ENCODE results near the gene SLC38A10. TPM values are rescaled to one million over a fixed set of nuclear protein-coding genes. Genes with fewer than 3 reads are reported as not detected.

The SLC38A10 gene
- total and polyA plus RNA-seq, 12 donors: 17.6 to 190 (median 102) TPM

- intact Hi-C loops (cut with DNase I): no loop called here
- no peak for DNase-seq
- peaks cover 0 to 67% of the 10 kb centered on the region in 2 donors for H3K36me3 ChIP-seq (replicated peaks in 1 of 2)
- TF ChIP-seq CTCF (IDR thresholded peaks at IDR 0.05) (no peak), POLR2A (IDR thresholded peaks at IDR 0.05) (no peak)
- no peak overlapping the region for H3K27ac ChIP-seq
- WGBS, 4 donors: 91 to 97% (median 93%) methylated on average over 4 to 8 of the region's 8 CpGs
- no peaks in the 10 kb centered on the region for H3K4me1 ChIP-seq (replicated peaks in 1 of 2)
- H3K9me3 ChIP-seq (replicated peaks in 1 of 3): no peaks in the 10 kb centered on the region
- no peak overlapping the region for H3K4me3 ChIP-seq
- H3K27me3 ChIP-seq: no peaks in the 10 kb centered on the region
Measured at GRCh38 chr17:81278831-81279230, 16.3 kb downstream of the SLC38A10 start.

- peak overlapping the region in 1 of 5 donors; percentile 1 for H3K27ac ChIP-seq
- no peaks in the 10 kb centered on the region for H3K27me3 ChIP-seq
- H3K36me3 ChIP-seq (replicated peaks in 1 of 2): peaks cover 0 to 69% of the 10 kb centered on the region in 2 donors
- no peak overlapping the region for H3K4me3 ChIP-seq
- intact Hi-C loops (cut with DNase I): no loop called here
- no peaks in the 10 kb centered on the region for H3K4me1 ChIP-seq (replicated peaks in 1 of 2)
- 77 to 93% (median 88%) methylated on average over 17 to 20 of the region's 20 CpGs for WGBS, 4 donors
- DNase-seq: no peak
- no peaks in the 10 kb centered on the region for H3K9me3 ChIP-seq (replicated peaks in 1 of 3)
- TF ChIP-seq CTCF (IDR thresholded peaks at IDR 0.05) (no peak), POLR2A (IDR thresholded peaks at IDR 0.05) (no peak)
Measured at GRCh38 chr17:81277946-81278693, 17.0 kb downstream of the SLC38A10 start.

GRCh38 chr17:81277421-81277820 is 17.7 kb downstream of the SLC38A10 start:
- no peak for TF ChIP-seq CTCF (IDR thresholded peaks at IDR 0.05)
- no peak for TF ChIP-seq POLR2A (IDR thresholded peaks at IDR 0.05)
- Histone ChIP-seq H3K4me3 (no peak overlapping the region), H3K9me3 (replicated peaks in 1 of 3) (no peaks in the 10 kb centered on the region), H3K36me3 (replicated peaks in 1 of 2) (peaks cover 0 to 64% of the 10 kb centered on the region in 2 donors), H3K27me3 (no peaks in the 10 kb centered on the region), H3K4me1 (replicated peaks in 1 of 2) (no peaks in the 10 kb centered on the region), H3K27ac (peak overlapping the region in 1 of 5 donors; percentile 1)
- intact Hi-C loops (cut with DNase I): no loop called here
- WGBS, 4 donors: 65 to 92% (median 78%) methylated on average over 13 to 18 of the region's 18 CpGs
- DNase-seq: peak in 1 of 7 donors; percentile 79

- no peak for DNase-seq
- peaks cover 0 to 61% of the 10 kb centered on the region in 2 donors for H3K36me3 ChIP-seq (replicated peaks in 1 of 2)
- TF ChIP-seq CTCF (IDR thresholded peaks at IDR 0.05) (no peak), POLR2A (IDR thresholded peaks at IDR 0.05) (no peak)
- no peak overlapping the region for H3K27ac ChIP-seq
- no peak overlapping the region for H3K4me3 ChIP-seq
- WGBS, 4 donors: 60 to 95% (median 87%) methylated on average over 1 to 11 of the region's 11 CpGs
- no peaks in the 10 kb centered on the region for H3K27me3 ChIP-seq
- intact Hi-C loops (cut with DNase I): no loop called here
- H3K9me3 ChIP-seq (replicated peaks in 1 of 3): no peaks in the 10 kb centered on the region
- no peaks in the 10 kb centered on the region for H3K4me1 ChIP-seq (replicated peaks in 1 of 2)
Measured at GRCh38 chr17:81276781-81277180, 18.3 kb downstream of the SLC38A10 start.
